ENCODE data around the gene ALOX15B. TPM values are rescaled to one million over a fixed set of nuclear protein-coding genes. Genes with fewer than 3 reads are reported as not detected.
A peak's percentile ranks its signal among the peaks of the same experiment; 100 is the strongest.

The ALOX15B gene
- total RNA-seq, 2 donors from 2014 or later = 0.14 TPM

GRCh38 chr17:8066841-8067775 is 28.2 kb downstream of the ALOX15B start:
- Mint-ChIP-seq H3K9me3 (no peaks in the 10 kb centered on the region), H3K4me1 (ENCODE audit: low read depth) (peaks cover 3% of the 10 kb centered on the region), H3K36me3 (ENCODE audit: insufficient read depth in 2 of 2) (no peaks in the 10 kb centered on the region), H3K4me3 (no peak overlapping the region), H3K27ac (no peak overlapping the region), H3K27me3 (ENCODE audit: low read depth) (peaks cover 51% of the 10 kb centered on the region)
- DNase-seq = no peak
- ATAC-seq (replicated peaks in 1 of 2) = no peak

- peaks cover 10% of the 10 kb centered on the region for H3K4me1 Mint-ChIP-seq (ENCODE audit: low read depth)
- no peak for ATAC-seq (replicated peaks in 1 of 2)
- no peak for DNase-seq
- no peak overlapping the region for H3K4me3 Mint-ChIP-seq
- H3K9me3 Mint-ChIP-seq = no peaks in the 10 kb centered on the region
- H3K36me3 Mint-ChIP-seq (ENCODE audit: insufficient read depth in 2 of 2) = no peaks in the 10 kb centered on the region
- no peak overlapping the region for H3K27ac Mint-ChIP-seq
- H3K27me3 Mint-ChIP-seq (ENCODE audit: low read depth) = peaks cover 51% of the 10 kb centered on the region
Observed at GRCh38 chr17:8067806-8068205, 28.9 kb downstream of the ALOX15B start.

- Mint-ChIP-seq H3K27me3 (ENCODE audit: low read depth) (peaks cover 54% of the 10 kb centered on the region), H3K4me3 (no peak overlapping the region), H3K4me1 (ENCODE audit: low read depth) (peaks cover 22% of the 10 kb centered on the region), H3K27ac (no peak overlapping the region), H3K9me3 (no peaks in the 10 kb centered on the region), H3K36me3 (ENCODE audit: insufficient read depth in 2 of 2) (no peaks in the 10 kb centered on the region)
- ATAC-seq (replicated peaks in 1 of 2) (no peak), DNase-seq (no peak)
Observed at GRCh38 chr17:8068736-8069586, 30.1 kb downstream of the ALOX15B start.

GRCh38 chr17:8069587-8069860 is 30.7 kb downstream of the ALOX15B start:
- H3K27me3 Mint-ChIP-seq (ENCODE audit: low read depth) = peaks cover 54% of the 10 kb centered on the region
- no peaks in the 10 kb centered on the region for H3K9me3 Mint-ChIP-seq
- no peak for ATAC-seq (replicated peaks in 1 of 2)
- H3K4me3 Mint-ChIP-seq = no peak overlapping the region
- no peaks in the 10 kb centered on the region for H3K36me3 Mint-ChIP-seq (ENCODE audit: insufficient read depth in 2 of 2)
- H3K27ac Mint-ChIP-seq = no peak overlapping the region
- H3K4me1 Mint-ChIP-seq (ENCODE audit: low read depth) = peaks cover 28% of the 10 kb centered on the region
- no peak for DNase-seq

- H3K27me3 Mint-ChIP-seq (ENCODE audit: low read depth) = peaks cover 59% of the 10 kb centered on the region
- DNase-seq = no peak
- no peaks in the 10 kb centered on the region for H3K36me3 Mint-ChIP-seq (ENCODE audit: insufficient read depth in 2 of 2)
- ATAC-seq (replicated peaks in 1 of 2) = no peak
- no peaks in the 10 kb centered on the region for H3K9me3 Mint-ChIP-seq
- H3K4me3 Mint-ChIP-seq = no peak overlapping the region
- H3K4me1 Mint-ChIP-seq (ENCODE audit: low read depth) = peaks cover 28% of the 10 kb centered on the region
- no peak overlapping the region for H3K27ac Mint-ChIP-seq
Observed at GRCh38 chr17:8071496-8071895, 32.6 kb downstream of the ALOX15B start.

GRCh38 chr17:8072341-8072728 is 33.5 kb downstream of the ALOX15B start:
- H3K27ac Mint-ChIP-seq = no peak overlapping the region
- no peaks in the 10 kb centered on the region for H3K36me3 Mint-ChIP-seq (ENCODE audit: insufficient read depth in 2 of 2)
- H3K9me3 Mint-ChIP-seq = no peaks in the 10 kb centered on the region
- ATAC-seq (replicated peaks in 1 of 2) (no peak), DNase-seq (peak in 1 of 2 donors; percentile 14)
- H3K27me3 Mint-ChIP-seq (ENCODE audit: low read depth) = peaks cover 59% of the 10 kb centered on the region
- peaks cover 28% of the 10 kb centered on the region for H3K4me1 Mint-ChIP-seq (ENCODE audit: low read depth)
- peak overlapping the region; percentile 74 to 91 for H3K4me3 Mint-ChIP-seq

GRCh38 chr17:8072729-8073461 is 34.0 kb downstream of the ALOX15B start:
- H3K36me3 Mint-ChIP-seq (ENCODE audit: insufficient read depth in 2 of 2) = no peaks in the 10 kb centered on the region
- H3K9me3 Mint-ChIP-seq = no peaks in the 10 kb centered on the region
- peak overlapping the region; percentile 74 to 91 for H3K4me3 Mint-ChIP-seq
- peaks cover 28% of the 10 kb centered on the region for H3K4me1 Mint-ChIP-seq (ENCODE audit: low read depth)
- ATAC-seq (replicated peaks in 1 of 2) = peak; percentile 41 to 61
- DNase-seq = peak; percentile 37 to 44
- no peak overlapping the region for H3K27ac Mint-ChIP-seq
- H3K27me3 Mint-ChIP-seq (ENCODE audit: low read depth) = peaks cover 54% of the 10 kb centered on the region

GRCh38 chr17:8073627-8074484 is 35.0 kb downstream of the ALOX15B start:
- peak; percentile 88 to 89 for DNase-seq
- Mint-ChIP-seq H3K27ac (no peak overlapping the region), H3K9me3 (no peaks in the 10 kb centered on the region), H3K4me3 (peak overlapping the region; percentile 74 to 91), H3K27me3 (ENCODE audit: low read depth) (peaks cover 49% of the 10 kb centered on the region), H3K4me1 (ENCODE audit: low read depth) (peaks cover 28% of the 10 kb centered on the region), H3K36me3 (ENCODE audit: insufficient read depth in 2 of 2) (no peaks in the 10 kb centered on the region)
- ATAC-seq (replicated peaks in 1 of 2) = peak; percentile 87 to 91

- Mint-ChIP-seq H3K36me3 (ENCODE audit: insufficient read depth in 2 of 2) (peaks cover 0 to 1% of the 10 kb centered on the region in 2 donors), H3K4me1 (ENCODE audit: low read depth) (peaks cover 28% of the 10 kb centered on the region), H3K27ac (no peak overlapping the region), H3K9me3 (no peaks in the 10 kb centered on the region), H3K27me3 (ENCODE audit: low read depth) (peaks cover 49% of the 10 kb centered on the region), H3K4me3 (peak overlapping the region; percentile 5 to 91)
- no peak for DNase-seq
- ATAC-seq (replicated peaks in 1 of 2) = no peak
Observed at GRCh38 chr17:8074554-8074953, 35.7 kb downstream of the ALOX15B start.

GRCh38 chr17:8075081-8075480 is 36.2 kb downstream of the ALOX15B start:
- no peak overlapping the region for H3K4me3 Mint-ChIP-seq
- DNase-seq (no peak), ATAC-seq (replicated peaks in 1 of 2) (no peak)
- peaks cover 29% of the 10 kb centered on the region for H3K4me1 Mint-ChIP-seq (ENCODE audit: low read depth)
- peaks cover 0 to 3% of the 10 kb centered on the region in 2 donors for H3K36me3 Mint-ChIP-seq (ENCODE audit: insufficient read depth in 2 of 2)
- H3K27ac Mint-ChIP-seq = no peak overlapping the region
- H3K27me3 Mint-ChIP-seq (ENCODE audit: low read depth) = peaks cover 49% of the 10 kb centered on the region
- H3K9me3 Mint-ChIP-seq = no peaks in the 10 kb centered on the region

- H3K4me1 Mint-ChIP-seq (ENCODE audit: low read depth) = peaks cover 35% of the 10 kb centered on the region
- H3K9me3 Mint-ChIP-seq = no peaks in the 10 kb centered on the region
- peaks cover 45% of the 10 kb centered on the region for H3K27me3 Mint-ChIP-seq (ENCODE audit: low read depth)
- H3K4me3 Mint-ChIP-seq = no peak overlapping the region
- ATAC-seq (replicated peaks in 1 of 2) (no peak), DNase-seq (no peak)
- H3K27ac Mint-ChIP-seq = no peak overlapping the region
- peaks cover 0 to 3% of the 10 kb centered on the region in 2 donors for H3K36me3 Mint-ChIP-seq (ENCODE audit: insufficient read depth in 2 of 2)
Observed at GRCh38 chr17:8075574-8076342, 36.9 kb downstream of the ALOX15B start.

All from activated T-cell treated with anti-CD3 and anti-CD28 coated beads, Interleukin-2, amount 50 U/mL, for 72 hours (primary cell).